DND-41 (cell line): Measurements from ENCODE around the gene BCAP29.
"Not testable (repeated sequence)": the region's sequence is repeated elsewhere in the genome, so short reads cannot be mapped to it uniquely, and the experiment has no call there.

Experiments
- ATAC-seq: fragments of 200-7000 bp; cut with Tn5 transposase; 3 replicates; pipeline ENCODE4 v1.9.1; 2021; ENCODE audit warnings: low read depth; ENCODE audit not compliant: insufficient read depth
- DNase-seq: peaks from one replicate; pipeline ENCODE4 v3.0.0-alpha.2; 2020
- H2AFZ ChIP-seq: 2 replicates; pipeline ENCODE4 v1.6.0; 2012; ENCODE audit warnings: low read depth, low read length
- H3K27ac ChIP-seq: 2 replicates; pipeline ENCODE4 v1.5.1; 2012; ENCODE audit warnings: low read length, inconsistent platforms
- H3K27me3 ChIP-seq: fragments of 200-600 bp; sonication (generic); 2 replicates; pipeline ENCODE4 v1.6.0; 2012; ENCODE audit warnings: low read length, mild to moderate bottlenecking, inconsistent platforms; ENCODE audit not compliant: insufficient read depth, poor library complexity
- H3K36me3 ChIP-seq: 2 replicates; pipeline ENCODE4 v1.5.1; 2012; ENCODE audit warnings: low read length, inconsistent platforms; ENCODE audit not compliant: insufficient read depth
- H3K4me1 ChIP-seq: 2 replicates; pipeline ENCODE4 v1.5.1; 2012; ENCODE audit warnings: mild to moderate bottlenecking, low read length; ENCODE audit not compliant: insufficient read depth
- H3K4me2 ChIP-seq: 2 replicates; pipeline ENCODE4 v1.6.0; 2012; ENCODE audit warnings: mild to moderate bottlenecking, moderate library complexity, low read length, inconsistent platforms; ENCODE audit not compliant: insufficient read depth
- H3K4me3 ChIP-seq, 2 experiments: fragments of 200-600 bp in 1 of 2; shearing (Covaris generic) in 1 of 2; 2 replicates each; pipeline ENCODE4 v1.5.1; 2012 to 2016; ENCODE audit warnings: inconsistent platforms in 2 of 2, low read length in 2 of 2, mild to moderate bottlenecking in 2 of 2, low read depth in 1 of 2, moderate library complexity in 1 of 2
- H3K79me2 ChIP-seq: 2 replicates; pipeline ENCODE4 v1.6.0; 2012; ENCODE audit warnings: low read length, inconsistent platforms; ENCODE audit not compliant: insufficient read depth
- H3K9ac ChIP-seq: 2 replicates; pipeline ENCODE4 v1.6.0; 2012; ENCODE audit warnings: low read depth, mild to moderate bottlenecking, inconsistent platforms, low read length, moderate library complexity
- H3K9me3 ChIP-seq: 2 replicates; pipeline ENCODE4 v1.5.1; 2012; ENCODE audit warnings: low read length, moderate library complexity, mild to moderate bottlenecking, inconsistent platforms; ENCODE audit not compliant: insufficient read depth, severe bottlenecking
- H4K20me1 ChIP-seq: 2 replicates; pipeline ENCODE4 v1.6.0; 2012; ENCODE audit warnings: low read length; ENCODE audit not compliant: insufficient read depth
- CTCF ChIP-seq: IDR thresholded peaks from 2 replicates; pipeline ENCODE4 v1.5.1; 2012; ENCODE audit warnings: borderline replicate concordance, low read length, moderate library complexity, mild to moderate bottlenecking; ENCODE audit not compliant: poor library complexity, severe bottlenecking; ENCODE audit errors: extremely low read depth
- EZH2 ChIP-seq: IDR thresholded peaks from 3 replicates; pipeline ENCODE4 v1.6.1; 2012; ENCODE audit warnings: borderline replicate concordance, low read depth, mild to moderate bottlenecking, moderate library complexity, low read length, inconsistent platforms; ENCODE audit not compliant: severe bottlenecking

Gene BCAP29

GRCh38 chr7:107579885-107580715 is at the start of gene BCAP29:
Gene BCAP29 (plus strand): TSS chr7:107580246. CDS start chr7:107580773, 527 bp downstream.
- Histone ChIP-seq H3K4me3 (peak within 1 kb of the TSS; percentile 85 to 91), H4K20me1 (no peaks in the 10 kb centered on the region), H3K27me3 (no peaks in the 10 kb centered on the region), H3K4me2 (peak within 1 kb of the TSS; percentile 80), H3K4me1 (peaks cover 36% of the 10 kb centered on the region), H2AFZ (peak within 1 kb of the TSS; percentile 97), H3K9ac (peak within 1 kb of the TSS; percentile 92), H3K36me3 (peaks cover 24% of the 10 kb centered on the region), H3K9me3 (no peaks in the 10 kb centered on the region), H3K27ac (peak within 1 kb of the TSS; percentile 76), H3K79me2 (peaks cover 31% of the 10 kb centered on the region)
- ATAC-seq = peak; percentile 92
- peak; percentile 67 for DNase-seq
- TF ChIP-seq CTCF = peak; percentile 31
- no peak for TF ChIP-seq EZH2

- Histone ChIP-seq H3K9me3 (no peaks in the 10 kb centered on the region), H2AFZ (no peak overlapping the region), H3K27ac (no peak overlapping the region), H3K27me3 (no peaks in the 10 kb centered on the region), H3K4me3 (no peak overlapping the region), H3K9ac (no peak overlapping the region), H4K20me1 (no peaks in the 10 kb centered on the region), H3K4me1 (no peaks in the 10 kb centered on the region), H3K79me2 (peaks cover 9% of the 10 kb centered on the region; the same call in 1 of the 2 replicates), H3K4me2 (no peak overlapping the region), H3K36me3 (peaks cover 10% of the 10 kb centered on the region; the same call in 1 of the 2 replicates)
- TF ChIP-seq EZH2 (no peak), CTCF (no peak)
- DNase-seq (no peak), ATAC-seq (no peak)
These were observed 49.3 kb upstream of the BCAP29 start for GRCh38 chr7:107530751-107531150.

- Histone ChIP-seq H3K4me3 (no peak overlapping the region), H3K79me2 (peaks cover 11% of the 10 kb centered on the region), H2AFZ (no peak overlapping the region), H3K36me3 (peaks cover 17% of the 10 kb centered on the region), H3K4me2 (no peak overlapping the region), H3K27me3 (no peaks in the 10 kb centered on the region), H3K9ac (no peak overlapping the region), H3K9me3 (peaks cover 3% of the 10 kb centered on the region), H3K27ac (no peak overlapping the region), H4K20me1 (no peaks in the 10 kb centered on the region), H3K4me1 (no peaks in the 10 kb centered on the region)
- TF ChIP-seq EZH2 (no peak), CTCF (no peak)
- DNase-seq (no peak), ATAC-seq (no peak)
These were observed 45.9 kb upstream of the BCAP29 start for GRCh38 chr7:107534139-107534538.

GRCh38 chr7:107537228-107537627 is 42.8 kb upstream of the BCAP29 start:
- not testable (repeated sequence) for H2AFZ ChIP-seq, H3K27ac ChIP-seq, H3K9ac ChIP-seq, H3K4me1 ChIP-seq, DNase-seq, H3K4me2 ChIP-seq, H3K27me3 ChIP-seq, H3K4me3 ChIP-seq, H4K20me1 ChIP-seq, ATAC-seq, H3K9me3 ChIP-seq
- H3K36me3 ChIP-seq = peaks cover 26% of the 10 kb centered on the region
- H3K79me2 ChIP-seq = peaks cover 16% of the 10 kb centered on the region
